ENCODE results near the gene GP9. TPM values are rescaled to one million over a fixed set of nuclear protein-coding genes. Genes with fewer than 3 reads are reported as not detected.

Gene GP9
- total and polyA plus RNA-seq, 2 donors (not counting 1 experiment from before 2014, with no cell fraction given), result not detected

GRCh38 chr3:129103296-129103695 lies 42.7 kb downstream of the GP9 start:
- H3K9ac ChIP-seq (ENCODE audit: insufficient read depth, low read length), result no peak overlapping the region
- no peak overlapping the region for H3K27ac ChIP-seq (ENCODE audit: insufficient read depth, low read length)
- no peaks in the 10 kb centered on the region for H3K4me1 ChIP-seq (ENCODE audit: control insufficient read depth, extremely low read depth, insufficient read depth, low read length)
- no peak overlapping the region for H2AFZ ChIP-seq (ENCODE audit: low read length)
- H4K20me1 ChIP-seq (ENCODE audit: control insufficient read depth, extremely low read depth, insufficient read depth, low read length), result peaks cover 2% of the 10 kb centered on the region
- H3K4me2 ChIP-seq (ENCODE audit: extremely low read depth, insufficient read depth, low read length), result no peak overlapping the region
- DNase-seq (ENCODE audit: low read depth in 2 of 2), result no peak
- peaks cover 3% of the 10 kb centered on the region for H3K79me2 ChIP-seq (ENCODE audit: control insufficient read depth, insufficient read depth, low read length)
- H3K36me3 ChIP-seq (ENCODE audit: control insufficient read depth, insufficient read depth, low read length), result no peaks in the 10 kb centered on the region
- no peaks in the 10 kb centered on the region for H3K27me3 ChIP-seq (ENCODE audit: control insufficient read depth, insufficient read depth, low read length)
- no peak overlapping the region for H3K4me3 ChIP-seq (replicated peaks in 1 of 4; ENCODE audit: control extremely low read depth in 1 of 4, insufficient read depth in 1 of 4, low read depth in 3 of 4, low read length in 4 of 4)
- no peak for TF ChIP-seq EZH2 (IDR thresholded peaks at IDR 0.05; ENCODE audit: low read length, missing control alignments)
- TF ChIP-seq CTCF (conservative IDR thresholded peaks at IDR 0.05 in 1 of 2, IDR thresholded peaks at IDR 0.05 in 1 of 2; ENCODE audit: low read depth in 1 of 2, low read length in 2 of 2), result no peak
- no peaks in the 10 kb centered on the region for H3K9me3 ChIP-seq (ENCODE audit: control insufficient read depth, insufficient read depth, low read depth, low read length)

- peaks cover 2% of the 10 kb centered on the region for H4K20me1 ChIP-seq (ENCODE audit: control insufficient read depth, extremely low read depth, insufficient read depth, low read length)
- H3K27ac ChIP-seq (ENCODE audit: insufficient read depth, low read length), result no peak overlapping the region
- H2AFZ ChIP-seq (ENCODE audit: low read length), result no peak overlapping the region
- peaks cover 3% of the 10 kb centered on the region for H3K79me2 ChIP-seq (ENCODE audit: control insufficient read depth, insufficient read depth, low read length)
- TF ChIP-seq EZH2 (IDR thresholded peaks at IDR 0.05; ENCODE audit: low read length, missing control alignments), result no peak
- TF ChIP-seq CTCF (conservative IDR thresholded peaks at IDR 0.05 in 1 of 2, IDR thresholded peaks at IDR 0.05 in 1 of 2; ENCODE audit: low read depth in 1 of 2, low read length in 2 of 2), result no peak
- H3K9ac ChIP-seq (ENCODE audit: insufficient read depth, low read length), result no peak overlapping the region
- H3K27me3 ChIP-seq (ENCODE audit: control insufficient read depth, insufficient read depth, low read length), result no peaks in the 10 kb centered on the region
- no peaks in the 10 kb centered on the region for H3K9me3 ChIP-seq (ENCODE audit: control insufficient read depth, insufficient read depth, low read depth, low read length)
- H3K4me1 ChIP-seq (ENCODE audit: control insufficient read depth, extremely low read depth, insufficient read depth, low read length), result no peaks in the 10 kb centered on the region
- DNase-seq (ENCODE audit: low read depth in 2 of 2), result no peak
- H3K36me3 ChIP-seq (ENCODE audit: control insufficient read depth, insufficient read depth, low read length), result no peaks in the 10 kb centered on the region
- H3K4me3 ChIP-seq (replicated peaks in 1 of 4; ENCODE audit: control extremely low read depth in 1 of 4, insufficient read depth in 1 of 4, low read depth in 3 of 4, low read length in 4 of 4), result no peak overlapping the region
- no peak overlapping the region for H3K4me2 ChIP-seq (ENCODE audit: extremely low read depth, insufficient read depth, low read length)
Observed at GRCh38 chr3:129104051-129104450, 43.5 kb downstream of the GP9 start.

- Histone ChIP-seq H3K79me2 (ENCODE audit: control insufficient read depth, insufficient read depth, low read length) (peaks cover 3% of the 10 kb centered on the region), H3K4me2 (ENCODE audit: extremely low read depth, insufficient read depth, low read length) (no peak overlapping the region), H3K9me3 (ENCODE audit: control insufficient read depth, insufficient read depth, low read depth, low read length) (no peaks in the 10 kb centered on the region), H3K4me1 (ENCODE audit: control insufficient read depth, extremely low read depth, insufficient read depth, low read length) (no peaks in the 10 kb centered on the region), H3K27me3 (ENCODE audit: control insufficient read depth, insufficient read depth, low read length) (no peaks in the 10 kb centered on the region), H3K36me3 (ENCODE audit: control insufficient read depth, insufficient read depth, low read length) (no peaks in the 10 kb centered on the region), H4K20me1 (ENCODE audit: control insufficient read depth, extremely low read depth, insufficient read depth, low read length) (peaks cover 2% of the 10 kb centered on the region), H3K27ac (ENCODE audit: insufficient read depth, low read length) (no peak overlapping the region), H2AFZ (ENCODE audit: low read length) (no peak overlapping the region), H3K9ac (ENCODE audit: insufficient read depth, low read length) (no peak overlapping the region), H3K4me3 (replicated peaks in 1 of 4; ENCODE audit: control extremely low read depth in 1 of 4, insufficient read depth in 1 of 4, low read depth in 3 of 4, low read length in 4 of 4) (no peak overlapping the region)
- DNase-seq (ENCODE audit: low read depth in 2 of 2), result no peak
- TF ChIP-seq CTCF (conservative IDR thresholded peaks at IDR 0.05 in 1 of 2, IDR thresholded peaks at IDR 0.05 in 1 of 2; ENCODE audit: low read depth in 1 of 2, low read length in 2 of 2) (no peak), EZH2 (IDR thresholded peaks at IDR 0.05; ENCODE audit: low read length, missing control alignments) (no peak)
Observed at GRCh38 chr3:129104498-129105079, 44.0 kb downstream of the GP9 start.

Data from fibroblast of lung (primary cell).